ENCODE results near the gene CNN3.

DNA sequence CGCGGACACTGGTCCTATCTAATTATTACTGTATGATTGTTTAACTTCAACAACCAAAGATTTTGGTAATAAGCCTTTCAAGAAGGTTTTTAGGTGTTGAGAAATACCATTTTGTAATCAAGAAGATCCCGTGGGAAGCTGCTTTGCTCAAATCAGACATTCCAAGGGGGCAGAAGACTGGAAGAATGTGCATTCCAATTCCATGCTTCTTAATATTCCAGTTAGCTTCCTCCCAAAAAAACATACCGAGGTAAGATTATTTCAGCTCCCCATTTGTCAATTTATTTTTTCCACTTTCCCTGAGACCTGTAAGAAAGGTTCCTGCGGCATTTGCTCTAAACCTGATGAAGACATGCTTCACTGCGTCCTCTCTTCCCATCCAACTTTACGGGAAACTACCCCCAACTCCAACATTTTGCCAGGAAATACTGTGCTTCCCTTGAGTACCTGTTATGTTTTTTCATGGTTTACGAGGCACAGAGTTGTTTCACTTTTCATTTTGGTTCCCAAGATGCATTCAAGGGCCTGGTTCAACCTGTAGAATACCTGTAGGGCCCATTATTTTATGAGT is 4.1 kb downstream of the CNN3 start:
- TF ChIP-seq POLR2AphosphoS5 (IDR thresholded peaks at IDR 0.05; ENCODE audit: borderline replicate concordance, low read depth, low read length) = no peak
- TF ChIP-seq EZH2 (IDR thresholded peaks at IDR 0.05) = no peak
- TF ChIP-seq FOXP2 (optimal IDR thresholded peaks at IDR 0.05; ENCODE audit: control extremely low read depth, extremely low read length, insufficient read depth) = no peak
